Measurements from ENCODE around the gene ADGRL3. TPM values are rescaled to one million over a fixed set of nuclear protein-coding genes. Genes with fewer than 3 reads are reported as not detected.

Gene ADGRL3
- total and polyA plus RNA-seq, 2 donors = 0.82 to 2.0 TPM

DNA sequence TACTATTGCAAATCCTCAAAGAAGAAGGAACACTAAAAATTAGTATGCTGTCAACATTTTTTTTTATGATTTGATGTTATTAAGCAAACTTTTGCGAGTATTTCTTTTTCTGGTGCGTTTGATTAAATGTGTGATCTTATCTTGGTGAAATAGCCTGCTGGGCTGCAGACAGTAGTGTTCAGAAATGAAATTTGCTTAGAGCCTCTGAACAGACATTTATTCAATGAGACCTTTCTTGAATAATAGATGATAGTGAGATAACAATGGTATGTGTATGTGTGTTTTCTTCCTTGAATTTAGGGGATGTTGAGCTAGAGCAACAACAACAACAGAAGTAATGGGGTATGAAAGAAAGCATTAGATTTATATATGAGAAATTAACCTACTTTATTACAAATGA is 12.7 kb downstream of the ADGRL3 start:
- Histone ChIP-seq H3K4me3 (ENCODE audit: low read length in 2 of 2) (no peak overlapping the region), H3K36me3 (ENCODE audit: control insufficient read depth in 2 of 2, insufficient read depth in 2 of 2, low read length in 1 of 2) (no peaks in the 10 kb centered on the region), H3K9me3 (ENCODE audit: control insufficient read depth in 2 of 2, insufficient read depth in 1 of 2, low read length in 1 of 2) (no peaks in the 10 kb centered on the region), H3K27ac (ENCODE audit: low read depth in 1 of 2, low read length in 1 of 2) (no peak overlapping the region), H3K4me1 (ENCODE audit: control insufficient read depth in 2 of 2, insufficient read depth in 2 of 2, low read length in 2 of 2) (no peaks in the 10 kb centered on the region), H3K27me3 (ENCODE audit: control insufficient read depth in 2 of 2, insufficient read depth in 1 of 2, low read length in 1 of 2) (no peaks in the 10 kb centered on the region)
- WGBS = 95% methylated on average over 2 of the region's 2 CpGs
- DNase-seq (ENCODE audit: low read depth in 6 of 9, low spot score in 9 of 9) = no peak

DNA sequence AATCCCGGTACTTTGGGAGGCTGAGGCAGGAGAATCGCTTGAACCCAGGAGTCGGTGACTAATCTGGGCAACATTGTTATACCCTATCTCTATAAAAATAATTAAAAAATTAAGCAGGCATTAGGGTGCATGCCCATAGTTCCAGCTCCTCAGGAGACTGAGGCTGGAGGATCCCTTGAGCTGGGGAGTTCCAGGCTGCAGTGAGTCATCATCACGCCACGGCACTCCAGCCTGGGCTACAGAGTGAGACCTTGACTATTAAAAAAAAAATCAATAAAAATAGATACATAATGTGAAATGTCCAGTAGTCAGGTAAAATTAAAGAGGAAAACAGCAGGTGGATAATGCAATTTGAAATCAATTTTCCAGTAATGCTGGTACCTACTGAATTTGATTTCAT is 14.6 kb downstream of the ADGRL3 start:
- Histone ChIP-seq H3K27ac (ENCODE audit: low read depth in 1 of 2, low read length in 1 of 2) (no peak overlapping the region), H3K4me1 (ENCODE audit: control insufficient read depth in 2 of 2, insufficient read depth in 2 of 2, low read length in 2 of 2) (no peaks in the 10 kb centered on the region), H3K36me3 (ENCODE audit: control insufficient read depth in 2 of 2, insufficient read depth in 2 of 2, low read length in 1 of 2) (no peaks in the 10 kb centered on the region), H3K9me3 (ENCODE audit: control insufficient read depth in 2 of 2, insufficient read depth in 1 of 2, low read length in 1 of 2) (no peaks in the 10 kb centered on the region), H3K4me3 (ENCODE audit: low read length in 2 of 2) (no peak overlapping the region), H3K27me3 (ENCODE audit: control insufficient read depth in 2 of 2, insufficient read depth in 1 of 2, low read length in 1 of 2) (no peaks in the 10 kb centered on the region)
- DNase-seq (ENCODE audit: low read depth in 6 of 9, low spot score in 9 of 9) = no peak
- 87% methylated on average over 5 of the region's 5 CpGs for WGBS

DNA sequence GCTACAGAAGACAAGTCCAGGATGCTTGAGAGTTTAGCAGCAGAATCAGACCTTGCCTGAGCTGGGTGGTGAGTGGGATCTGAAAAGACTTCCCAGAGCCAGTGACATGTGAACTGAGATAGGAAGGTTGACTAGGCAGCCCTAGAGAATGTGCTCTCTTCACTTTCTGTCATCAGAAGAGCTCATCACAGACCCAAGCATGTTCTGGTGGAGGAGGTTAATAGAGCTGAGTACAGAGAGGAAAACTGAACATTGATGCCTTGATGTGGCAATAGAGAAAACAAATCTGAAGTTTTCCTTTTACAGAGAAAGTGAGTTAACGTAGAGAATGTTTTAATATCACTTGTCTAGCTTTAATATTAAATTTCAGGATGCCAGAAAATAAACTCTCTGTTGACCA is 17.1 kb downstream of the ADGRL3 start:
- DNase-seq (ENCODE audit: low read depth in 6 of 9, low spot score in 9 of 9) = no peak
- Histone ChIP-seq H3K27ac (ENCODE audit: low read depth in 1 of 2, low read length in 1 of 2) (no peak overlapping the region), H3K4me3 (ENCODE audit: low read length in 2 of 2) (no peak overlapping the region), H3K4me1 (ENCODE audit: control insufficient read depth in 2 of 2, insufficient read depth in 2 of 2, low read length in 2 of 2) (no peaks in the 10 kb centered on the region), H3K27me3 (ENCODE audit: control insufficient read depth in 2 of 2, insufficient read depth in 1 of 2, low read length in 1 of 2) (no peaks in the 10 kb centered on the region), H3K36me3 (ENCODE audit: control insufficient read depth in 2 of 2, insufficient read depth in 2 of 2, low read length in 1 of 2) (no peaks in the 10 kb centered on the region), H3K9me3 (ENCODE audit: control insufficient read depth in 2 of 2, insufficient read depth in 1 of 2, low read length in 1 of 2) (no peaks in the 10 kb centered on the region)
- 90% methylated on average over 1 of the region's 1 CpG for WGBS

DNA sequence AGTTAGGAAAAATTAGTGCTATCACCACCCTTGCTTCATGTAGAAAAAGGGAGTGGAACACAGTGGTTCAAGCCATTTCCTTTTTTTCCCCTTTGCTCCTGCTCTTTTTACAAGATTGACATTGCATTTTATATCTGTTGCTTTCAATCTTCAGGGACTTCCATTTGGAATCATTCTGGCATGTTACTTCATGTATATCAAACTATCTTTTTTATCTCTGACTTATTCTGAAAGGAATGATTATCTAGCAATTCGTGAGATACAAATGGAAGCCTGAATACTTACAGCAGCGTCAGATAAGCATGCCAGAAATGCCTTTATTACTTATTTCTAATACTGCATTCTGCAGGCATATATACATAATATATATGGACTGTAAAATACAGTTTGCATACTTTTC is 20.4 kb downstream of the ADGRL3 start:
- 92% methylated on average over 2 of the region's 2 CpGs for WGBS
- no peak for DNase-seq (ENCODE audit: low read depth in 6 of 9, low spot score in 9 of 9)
- no peaks in the 10 kb centered on the region for H3K9me3 ChIP-seq (ENCODE audit: control insufficient read depth in 2 of 2, insufficient read depth in 1 of 2, low read length in 1 of 2)

DNA sequence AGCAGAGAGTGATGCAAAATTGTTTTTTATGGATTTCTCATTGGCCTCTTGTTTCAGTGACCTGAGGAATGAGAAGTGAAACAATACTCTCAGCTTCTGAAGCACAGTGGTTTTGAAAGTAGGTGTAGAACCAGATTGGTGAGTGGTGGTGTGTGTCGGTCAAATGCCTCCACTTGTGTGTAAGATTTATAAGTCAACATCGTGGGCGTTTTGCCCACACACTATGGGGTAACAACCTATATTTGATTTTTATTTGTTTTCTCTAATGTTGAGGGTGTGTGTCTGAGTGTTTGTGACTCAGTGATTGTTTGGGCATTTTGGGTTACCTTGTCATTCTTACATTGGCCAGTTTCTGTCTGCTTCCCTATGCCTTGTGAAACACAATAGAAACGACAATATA is 23.3 kb downstream of the ADGRL3 start:
- no peaks in the 10 kb centered on the region for H3K9me3 ChIP-seq (ENCODE audit: control insufficient read depth in 2 of 2, insufficient read depth in 1 of 2, low read length in 1 of 2)
- H3K4me3 ChIP-seq (ENCODE audit: low read length in 2 of 2) = no peak overlapping the region
- H3K27ac ChIP-seq (ENCODE audit: low read depth in 1 of 2, low read length in 1 of 2) = no peak overlapping the region
- no peaks in the 10 kb centered on the region for H3K4me1 ChIP-seq (ENCODE audit: control insufficient read depth in 2 of 2, insufficient read depth in 2 of 2, low read length in 2 of 2)
- WGBS = 95% methylated on average over 4 of the region's 4 CpGs
- no peaks in the 10 kb centered on the region for H3K36me3 ChIP-seq (ENCODE audit: control insufficient read depth in 2 of 2, insufficient read depth in 2 of 2, low read length in 1 of 2)
- H3K27me3 ChIP-seq (ENCODE audit: control insufficient read depth in 2 of 2, insufficient read depth in 1 of 2, low read length in 1 of 2) = no peaks in the 10 kb centered on the region
- DNase-seq (ENCODE audit: low read depth in 6 of 9, low spot score in 9 of 9) = no peak

More for the DNA sequence above, 20.4 kb downstream of the ADGRL3 start:
- Histone ChIP-seq H3K4me3 (ENCODE audit: low read length in 2 of 2) (no peak overlapping the region), H3K36me3 (ENCODE audit: control insufficient read depth in 2 of 2, insufficient read depth in 2 of 2, low read length in 1 of 2) (no peaks in the 10 kb centered on the region), H3K27ac (ENCODE audit: low read depth in 1 of 2, low read length in 1 of 2) (no peak overlapping the region), H3K27me3 (ENCODE audit: control insufficient read depth in 2 of 2, insufficient read depth in 1 of 2, low read length in 1 of 2) (no peaks in the 10 kb centered on the region), H3K4me1 (ENCODE audit: control insufficient read depth in 2 of 2, insufficient read depth in 2 of 2, low read length in 2 of 2) (no peaks in the 10 kb centered on the region)

DNA sequence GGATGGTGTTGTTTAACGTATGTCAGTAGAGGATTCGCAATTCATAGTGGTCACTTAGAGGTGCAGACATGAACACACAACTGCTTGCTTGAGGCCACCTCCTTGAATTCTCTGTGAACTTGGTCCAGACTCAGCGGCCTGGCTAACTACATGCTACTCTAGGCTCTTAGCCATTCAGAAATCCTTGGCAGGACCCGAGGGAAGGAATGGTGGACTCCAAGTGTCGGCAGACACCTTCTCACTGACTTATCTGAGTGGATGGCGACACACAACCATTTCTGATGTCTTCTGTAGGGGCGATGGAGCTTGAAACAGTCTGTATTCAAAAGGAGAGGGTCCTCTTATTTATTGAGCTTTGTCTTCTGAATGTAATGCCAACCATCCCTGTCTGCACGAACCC is 24.4 kb downstream of the ADGRL3 start:
- H3K27me3 ChIP-seq (ENCODE audit: control insufficient read depth in 2 of 2, insufficient read depth in 1 of 2, low read length in 1 of 2) = no peaks in the 10 kb centered on the region
- H3K4me3 ChIP-seq (ENCODE audit: low read length in 2 of 2) = no peak overlapping the region
- DNase-seq (ENCODE audit: low read depth in 6 of 9, low spot score in 9 of 9) = no peak
- H3K9me3 ChIP-seq (ENCODE audit: control insufficient read depth in 2 of 2, insufficient read depth in 1 of 2, low read length in 1 of 2) = no peaks in the 10 kb centered on the region
- 93% methylated on average over 8 of the region's 8 CpGs for WGBS
- no peaks in the 10 kb centered on the region for H3K36me3 ChIP-seq (ENCODE audit: control insufficient read depth in 2 of 2, insufficient read depth in 2 of 2, low read length in 1 of 2)
- H3K4me1 ChIP-seq (ENCODE audit: control insufficient read depth in 2 of 2, insufficient read depth in 2 of 2, low read length in 2 of 2) = no peaks in the 10 kb centered on the region
- no peak overlapping the region for H3K27ac ChIP-seq (ENCODE audit: low read depth in 1 of 2, low read length in 1 of 2)

DNA sequence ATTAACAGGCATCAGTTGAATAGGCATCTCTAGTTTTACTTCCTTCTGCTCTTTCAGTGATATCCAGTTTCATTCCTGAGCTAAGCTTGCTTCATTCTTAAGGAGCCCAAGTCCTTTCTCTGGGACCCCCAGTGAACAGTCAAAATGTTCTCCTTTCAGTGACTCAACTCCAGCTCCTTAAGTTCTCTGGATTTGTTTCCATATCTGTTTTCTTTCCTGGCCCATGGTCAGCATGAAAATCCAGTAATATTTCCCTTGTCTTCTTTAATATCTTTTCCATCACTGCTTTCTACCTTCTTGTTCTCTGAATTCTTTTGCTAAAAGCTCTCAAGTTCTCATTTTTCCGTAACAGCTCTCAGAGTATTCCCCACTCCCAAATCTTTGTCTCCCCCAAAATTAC is 25.5 kb downstream of the ADGRL3 start:
- Histone ChIP-seq H3K27ac (ENCODE audit: low read depth in 1 of 2, low read length in 1 of 2) (no peak overlapping the region), H3K4me3 (ENCODE audit: low read length in 2 of 2) (no peak overlapping the region), H3K36me3 (ENCODE audit: control insufficient read depth in 2 of 2, insufficient read depth in 2 of 2, low read length in 1 of 2) (no peaks in the 10 kb centered on the region), H3K9me3 (ENCODE audit: control insufficient read depth in 2 of 2, insufficient read depth in 1 of 2, low read length in 1 of 2) (no peaks in the 10 kb centered on the region), H3K27me3 (ENCODE audit: control insufficient read depth in 2 of 2, insufficient read depth in 1 of 2, low read length in 1 of 2) (no peaks in the 10 kb centered on the region), H3K4me1 (ENCODE audit: control insufficient read depth in 2 of 2, insufficient read depth in 2 of 2, low read length in 2 of 2) (no peaks in the 10 kb centered on the region)
- WGBS = 94% methylated on average over 1 of the region's 1 CpG
- DNase-seq (ENCODE audit: low read depth in 6 of 9, low spot score in 9 of 9) = no peak

DNA sequence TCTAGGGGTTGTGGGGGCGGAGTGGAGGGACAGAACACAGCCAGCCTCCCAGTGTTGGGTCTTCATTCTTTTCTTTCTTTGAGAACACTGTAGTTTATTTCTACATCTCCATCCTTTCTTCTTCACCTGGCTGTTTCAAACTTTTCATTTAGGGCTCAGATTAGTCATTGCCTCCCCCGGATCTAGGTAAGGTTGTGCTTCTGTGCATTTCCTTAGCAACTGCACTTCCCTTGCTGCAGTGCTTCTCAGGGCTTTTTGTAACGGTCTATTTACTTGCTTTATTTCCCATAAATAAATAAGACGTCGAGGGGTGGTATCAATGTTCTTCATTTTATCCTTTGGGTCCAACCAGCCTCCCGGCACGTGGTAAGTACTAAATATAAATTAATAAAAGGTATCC is 31.3 kb downstream of the ADGRL3 start:
- no peak overlapping the region for H3K4me3 ChIP-seq (ENCODE audit: low read length in 2 of 2)
- no peaks in the 10 kb centered on the region for H3K9me3 ChIP-seq (ENCODE audit: control insufficient read depth in 2 of 2, insufficient read depth in 1 of 2, low read length in 1 of 2)
- DNase-seq (ENCODE audit: low read depth in 6 of 9, low spot score in 9 of 9) = no peak
- no peaks in the 10 kb centered on the region for H3K27me3 ChIP-seq (ENCODE audit: control insufficient read depth in 2 of 2, insufficient read depth in 1 of 2, low read length in 1 of 2)
- no peaks in the 10 kb centered on the region for H3K36me3 ChIP-seq (ENCODE audit: control insufficient read depth in 2 of 2, insufficient read depth in 2 of 2, low read length in 1 of 2)
- H3K4me1 ChIP-seq (ENCODE audit: control insufficient read depth in 2 of 2, insufficient read depth in 2 of 2, low read length in 2 of 2) = no peaks in the 10 kb centered on the region
- H3K27ac ChIP-seq (ENCODE audit: low read depth in 1 of 2, low read length in 1 of 2) = no peak overlapping the region
- WGBS = 94% methylated on average over 7 of the region's 7 CpGs

DNA sequence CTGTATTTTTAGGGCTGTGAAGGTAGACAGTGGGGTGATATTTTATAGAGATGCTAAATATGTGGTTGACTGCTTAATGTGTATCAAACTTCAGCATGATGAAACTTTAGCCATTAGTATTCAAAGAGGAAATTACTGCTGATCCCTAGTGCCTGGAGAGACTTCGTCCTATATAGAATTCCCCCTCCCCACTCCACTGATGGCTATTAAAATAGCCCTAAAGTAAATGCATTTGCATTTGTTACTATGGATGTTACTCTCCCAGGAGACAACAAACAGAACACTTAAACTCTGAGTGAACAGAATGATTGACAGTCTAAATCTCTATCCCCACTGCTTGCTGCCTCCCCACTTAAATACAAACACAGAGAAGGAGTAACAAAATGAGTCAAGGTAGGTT is 39.1 kb downstream of the ADGRL3 start:
- no peaks in the 10 kb centered on the region for H3K27me3 ChIP-seq (ENCODE audit: control insufficient read depth in 2 of 2, insufficient read depth in 1 of 2, low read length in 1 of 2)
- no peak overlapping the region for H3K4me3 ChIP-seq (ENCODE audit: low read length in 2 of 2)
- H3K27ac ChIP-seq (ENCODE audit: low read depth in 1 of 2, low read length in 1 of 2) = no peak overlapping the region
- H3K4me1 ChIP-seq (ENCODE audit: control insufficient read depth in 2 of 2, insufficient read depth in 2 of 2, low read length in 2 of 2) = no peaks in the 10 kb centered on the region
- no peak for DNase-seq (ENCODE audit: low read depth in 6 of 9, low spot score in 9 of 9)
- no peaks in the 10 kb centered on the region for H3K9me3 ChIP-seq (ENCODE audit: control insufficient read depth in 2 of 2, insufficient read depth in 1 of 2, low read length in 1 of 2)
- 92% methylated on average over 1 of the region's 1 CpG for WGBS
- no peaks in the 10 kb centered on the region for H3K36me3 ChIP-seq (ENCODE audit: control insufficient read depth in 2 of 2, insufficient read depth in 2 of 2, low read length in 1 of 2)

DNA sequence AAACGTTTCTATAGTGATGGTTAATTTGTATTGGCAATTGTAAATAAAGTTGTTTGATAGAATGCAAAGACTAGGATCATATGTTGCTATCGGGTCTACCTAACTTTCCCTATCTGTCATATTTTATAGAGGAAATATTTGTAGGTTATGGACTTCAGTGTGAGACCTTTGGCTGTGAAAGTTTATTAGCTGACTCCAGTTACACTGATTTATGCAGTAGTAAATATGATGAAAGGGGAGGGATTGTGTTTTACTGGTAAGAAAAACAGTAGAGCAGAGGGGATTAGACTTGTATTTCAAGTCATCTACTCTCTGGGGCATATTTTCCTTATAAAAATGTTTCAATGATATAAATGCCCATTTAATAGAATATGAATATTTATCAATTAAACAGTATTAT is 43.8 kb downstream of the ADGRL3 start:
- Histone ChIP-seq H3K4me3 (ENCODE audit: low read length in 2 of 2) (no peak overlapping the region), H3K27me3 (ENCODE audit: control insufficient read depth in 2 of 2, insufficient read depth in 1 of 2, low read length in 1 of 2) (no peaks in the 10 kb centered on the region), H3K4me1 (ENCODE audit: control insufficient read depth in 2 of 2, insufficient read depth in 2 of 2, low read length in 2 of 2) (no peaks in the 10 kb centered on the region), H3K27ac (ENCODE audit: low read depth in 1 of 2, low read length in 1 of 2) (no peak overlapping the region), H3K36me3 (ENCODE audit: control insufficient read depth in 2 of 2, insufficient read depth in 2 of 2, low read length in 1 of 2) (no peaks in the 10 kb centered on the region), H3K9me3 (ENCODE audit: control insufficient read depth in 2 of 2, insufficient read depth in 1 of 2, low read length in 1 of 2) (no peaks in the 10 kb centered on the region)
- WGBS = 89% methylated on average over 2 of the region's 2 CpGs
- no peak for DNase-seq (ENCODE audit: low read depth in 6 of 9, low spot score in 9 of 9)

All from thymus (tissue), 11 donors.